Measurements from ENCODE around the gene ATG9B. TPM values are rescaled to one million over a fixed set of nuclear protein-coding genes. Genes with fewer than 3 reads are reported as not detected.

ATG9B gene
- polyA plus RNA-seq, 1 of the 3 experiments (the other 2 are of a cell fraction), result 0.67 TPM

DNA sequence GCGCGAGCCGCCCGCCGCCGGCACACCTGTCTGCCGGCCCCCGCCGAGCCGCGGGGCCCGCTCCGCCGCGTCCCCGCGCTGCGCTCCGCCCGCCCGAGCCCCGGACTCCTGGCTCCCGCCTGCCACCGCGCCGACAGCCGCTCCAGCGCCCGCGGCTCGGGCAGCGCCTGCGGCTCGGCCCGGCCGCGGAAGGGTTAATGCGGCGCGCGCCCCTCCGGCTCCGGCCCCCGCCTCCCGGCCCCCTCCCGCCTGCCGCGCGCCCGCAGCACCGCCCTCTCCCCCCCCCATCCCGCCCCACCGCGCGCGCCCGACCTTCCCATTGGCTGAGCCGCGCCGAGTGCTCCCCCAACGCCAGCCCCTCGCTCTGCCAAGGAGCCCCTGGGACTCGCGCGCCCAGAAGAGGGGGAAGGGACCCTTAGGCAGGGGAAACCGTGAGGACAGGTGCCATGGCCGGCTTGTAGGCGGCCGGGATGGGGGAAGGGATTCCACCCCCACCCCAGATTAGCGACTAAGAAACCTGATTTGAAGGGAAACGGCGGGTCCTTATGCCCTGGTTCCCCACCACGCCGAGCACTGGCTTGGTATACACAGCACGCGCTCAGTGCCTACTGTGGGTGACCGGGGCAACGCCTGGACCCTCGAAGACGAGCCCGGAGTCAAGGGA is 46.0 kb downstream of the ATG9B start, which contains the start of gene KCNH2:
TSS of gene KCNH2 (minus strand) at position 196 of the 664 bp plus-strand sequence. CDS start 408 bp downstream, outside the sequence.
- WGBS (ENCODE audit: low lambda C conversion rate), result 4% methylated on average over 20 of the region's 81 CpGs
- Histone ChIP-seq H3K27ac (ENCODE audit: low read depth in 2 of 2, low read length in 1 of 2) (peak within 1 kb of the TSS in 1 of 2 experiments; percentile 100; a peak in 2 of 4 replicates), H3K36me3 (replicated peaks in 1 of 2; ENCODE audit: control insufficient read depth in 1 of 2, insufficient read depth in 2 of 2, low read length in 1 of 2) (no peaks in the 10 kb centered on the region), H3K9ac (no peak within 1 kb of the TSS), H2AFZ (ENCODE audit: low read depth) (no peak within 1 kb of the TSS), H3K27me3 (ENCODE audit: insufficient read depth) (peaks cover 61% of the 10 kb centered on the region), H3K4me1 (ENCODE audit: control insufficient read depth in 1 of 2, insufficient read depth in 2 of 2, low read depth in 1 of 2, low read length in 1 of 2) (peaks cover 0 to 67% of the 10 kb centered on the region in 2 experiments; a peak in 2 of 4 replicates), H4K20me1 (ENCODE audit: insufficient read depth) (no peaks in the 10 kb centered on the region), H3F3A (replicated peaks; ENCODE audit: insufficient read depth) (peaks cover 5% of the 10 kb centered on the region), H3K4me3 (ENCODE audit: low read depth in 2 of 2, low read length in 1 of 2) (peak within 1 kb of the TSS; percentile 50 to 57; a peak in 3 of 4 replicates), H3K79me2 (ENCODE audit: insufficient read depth) (no peaks in the 10 kb centered on the region), H3K9me3 (no peaks in the 10 kb centered on the region), H3K4me2 (peak within 1 kb of the TSS; percentile 78), H3K9me2 (no peaks in the 10 kb centered on the region)
- peak; percentile 99 for DNase-seq
- ChIA-PET CTCF (interaction anchor here (0.7 to 27.1 kb wide), 15 partner anchors 5 to 199 kb away, joined by 3 to 761 read pairs (median 21); partner anchors contain the start of genes KCNH2 and NOS3), POLR2A (interaction anchor here (0.6 to 2.9 kb wide), 12 partner anchors 8 to 191 kb away, joined by 3 to 41 read pairs (median 5); partner anchors contain the start of gene ABCB8)
- TF ChIP-seq CHD2 (IDR thresholded peaks at IDR 0.05; ENCODE audit: low read length, partially characterized antibody) (peak; percentile 86), MXI1 (IDR thresholded peaks at IDR 0.05; ENCODE audit: low read depth, low read length) (peak; percentile 27; the same call in 1 of the 2 replicates), FOXJ3 (CRISPR knock-in tag; IDR thresholded peaks at IDR 0.05) (0 out of 2 replicates have a peak, but pooled peaks have one; percentile 52)
- TF ChIP-seq, protein P1, sequence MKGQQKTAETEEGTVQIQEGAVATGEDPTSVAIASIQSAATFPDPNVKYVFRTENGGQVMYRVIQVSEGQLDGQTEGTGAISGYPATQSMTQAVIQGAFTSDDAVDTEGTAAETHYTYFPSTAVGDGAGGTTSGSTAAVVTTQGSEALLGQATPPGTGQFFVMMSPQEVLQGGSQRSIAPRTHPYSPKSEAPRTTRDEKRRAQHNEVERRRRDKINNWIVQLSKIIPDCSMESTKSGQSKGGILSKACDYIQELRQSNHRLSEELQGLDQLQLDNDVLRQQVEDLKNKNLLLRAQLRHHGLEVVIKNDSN (IDR thresholded peaks at IDR 0.05; ENCODE audit: borderline replicate concordance, low read depth), result no peak

DNA sequence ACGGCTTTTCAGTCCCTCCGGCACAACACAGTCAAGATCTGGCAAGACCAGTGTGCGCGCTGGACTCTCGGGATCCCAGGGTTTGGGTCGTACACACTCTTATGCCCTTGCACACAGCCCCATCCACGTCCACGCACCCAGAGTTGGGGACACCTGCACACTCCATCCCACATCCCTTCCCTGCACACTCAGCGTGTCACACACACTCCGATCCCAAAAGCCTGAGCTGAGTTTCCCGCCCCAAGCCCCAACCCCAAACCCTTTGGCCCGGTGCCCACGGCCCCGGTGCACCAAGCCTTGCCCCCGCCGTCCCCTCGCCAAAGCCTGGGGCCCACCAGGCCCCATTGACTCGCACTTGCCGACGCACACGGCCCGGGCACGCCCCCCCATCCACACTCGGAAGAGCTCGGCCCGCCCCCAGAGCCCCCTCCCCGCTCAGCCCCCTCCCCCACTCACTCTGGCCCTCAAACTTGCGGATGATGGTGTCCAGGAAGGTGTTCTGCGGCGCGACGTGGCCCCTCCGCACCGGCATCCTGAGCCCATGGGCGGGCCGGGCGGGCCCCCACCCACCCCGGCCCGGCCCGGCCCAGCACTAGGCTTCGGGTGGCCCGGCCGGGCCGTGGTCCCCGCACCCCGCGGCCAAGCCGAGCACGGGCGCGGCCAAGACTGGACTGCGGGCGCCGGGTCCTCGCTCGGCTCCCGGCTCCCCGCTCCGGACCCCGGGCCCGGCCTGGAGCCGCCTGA is 46.7 kb downstream of the ATG9B start:
- no peaks in the 10 kb centered on the region for H3K79me2 ChIP-seq (ENCODE audit: insufficient read depth)
- ChIA-PET CTCF (interaction anchor here (0.7 to 27.1 kb wide), 9 partner anchors 5 to 77 kb away, joined by 3 to 761 read pairs (median 8); no protein-coding TSS in a partner anchor), POLR2A (interaction anchor here (0.6 to 2.7 kb wide), 8 partner anchors 11 to 189 kb away, joined by 3 to 17 read pairs (median 4); partner anchors contain the start of gene ABCB8)
- peaks cover 5% of the 10 kb centered on the region for H3F3A ChIP-seq (replicated peaks; ENCODE audit: insufficient read depth)
- H2AFZ ChIP-seq (ENCODE audit: low read depth), result no peak overlapping the region
- H3K4me3 ChIP-seq (ENCODE audit: low read depth in 2 of 2, low read length in 1 of 2), result peak overlapping the region in 1 of 2 experiments; percentile 57; a peak in 2 of 4 replicates
- no peaks in the 10 kb centered on the region for H3K9me2 ChIP-seq
- H3K4me2 ChIP-seq, result peak overlapping the region; percentile 7; the same call in 1 of the 2 replicates
- H3K4me1 ChIP-seq (ENCODE audit: control insufficient read depth in 1 of 2, insufficient read depth in 2 of 2, low read depth in 1 of 2, low read length in 1 of 2), result peaks cover 0 to 74% of the 10 kb centered on the region in 2 experiments; a peak in 2 of 4 replicates
- H4K20me1 ChIP-seq (ENCODE audit: insufficient read depth), result no peaks in the 10 kb centered on the region
- TF ChIP-seq EP300 (IDR thresholded peaks at IDR 0.05; ENCODE audit: borderline replicate concordance in 1 of 2, low read depth in 1 of 2, low read length in 1 of 2), result peak in 1 of 2 experiments; percentile 13; a peak in 1 of 4 replicates
- no peak for TF ChIP-seq GATA2 (CRISPR knock-in tag; IDR thresholded peaks at IDR 0.05)
- 7% methylated on average over 57 of the region's 62 CpGs for WGBS (ENCODE audit: low lambda C conversion rate)
- H3K36me3 ChIP-seq (replicated peaks in 1 of 2; ENCODE audit: control insufficient read depth in 1 of 2, insufficient read depth in 2 of 2, low read length in 1 of 2), result no peaks in the 10 kb centered on the region
- H3K9ac ChIP-seq, result no peak overlapping the region
- peaks cover 68% of the 10 kb centered on the region for H3K27me3 ChIP-seq (ENCODE audit: insufficient read depth)
- H3K9me3 ChIP-seq, result no peaks in the 10 kb centered on the region
- DNase-seq, result peak; percentile 83
- H3K27ac ChIP-seq (ENCODE audit: low read depth in 2 of 2, low read length in 1 of 2), result peak overlapping the region in 1 of 2 experiments; percentile 100; a peak in 2 of 4 replicates
